Large intestine (tissue), 3 donors: ENCODE results near the gene KRT71. TPM values are rescaled to one million over a fixed set of nuclear protein-coding genes. Genes with fewer than 3 reads are reported as not detected.

ENCODE experiments used
- DNase-seq, 2 donors: peaks; one replicate each; pipeline versions ENCODE4 v3.0.0 to v3.0.0-alpha.2; 2013
- H3K27ac ChIP-seq: one replicate; pipeline ENCODE4 v1.5.1; 2013; ENCODE audit warnings: low read length
- H3K27me3 ChIP-seq: 2 replicates; pipeline ENCODE4 v1.6.1; 2013; ENCODE audit warnings: low read length; ENCODE audit not compliant: control insufficient read depth, insufficient read depth
- H3K36me3 ChIP-seq: 2 replicates; pipeline ENCODE4 v1.6.1; 2013; ENCODE audit warnings: low read length; ENCODE audit not compliant: control insufficient read depth, insufficient read depth
- H3K4me1 ChIP-seq: one replicate; pipeline ENCODE4 v1.6.1; 2013; ENCODE audit warnings: low read length; ENCODE audit not compliant: control insufficient read depth, insufficient read depth
- H3K4me3 ChIP-seq: one replicate; pipeline ENCODE4 v1.5.1; 2013; ENCODE audit warnings: low read length
- H3K9me3 ChIP-seq: one replicate; pipeline ENCODE4 v1.6.1; 2013; ENCODE audit warnings: mild to moderate bottlenecking, low read depth, low read length, moderate library complexity; ENCODE audit not compliant: control insufficient read depth
- WGBS: methylation state at CpG from one replicate; pipeline ENCODE4 v1.1.5; 2013; ENCODE audit warnings: low lambda C conversion rate; ENCODE audit not compliant: insufficient coverage; 5-methylcytosine and 5-hydroxymethylcytosine counted together
- polyA plus RNA-seq: library from polyadenylated mRNA; unstranded; fragments of 120-200 nt; gene quantifications from one replicate; pipeline ENCODE4 v1.2.1, GENCODE V29; 2013

Gene KRT71
- polyA plus RNA-seq, 1 donor = 0.04 TPM

- Histone ChIP-seq H3K4me3 (no peak overlapping the region), H3K36me3 (no peaks in the 10 kb centered on the region), H3K27me3 (peaks cover 21% of the 10 kb centered on the region), H3K9me3 (no peaks in the 10 kb centered on the region), H3K27ac (no peak overlapping the region), H3K4me1 (no peaks in the 10 kb centered on the region)
- no CpG with 5 or more reads among the region's 8 CpGs for WGBS
- no peak for DNase-seq
Observed at GRCh38 chr12:52558781-52559445, 6.0 kb upstream of the KRT71 start.

GRCh38 chr12:52557476-52557875 is 4.5 kb upstream of the KRT71 start:
- no CpG with 5 or more reads among the region's 2 CpGs for WGBS
- Histone ChIP-seq H3K9me3 (no peaks in the 10 kb centered on the region), H3K4me3 (no peak overlapping the region), H3K27me3 (peaks cover 20% of the 10 kb centered on the region), H3K27ac (no peak overlapping the region), H3K4me1 (no peaks in the 10 kb centered on the region), H3K36me3 (no peaks in the 10 kb centered on the region)
- DNase-seq = no peak

- Histone ChIP-seq H3K27me3 (peaks cover 8% of the 10 kb centered on the region), H3K4me1 (no peaks in the 10 kb centered on the region), H3K27ac (no peak overlapping the region), H3K36me3 (no peaks in the 10 kb centered on the region), H3K9me3 (no peaks in the 10 kb centered on the region), H3K4me3 (no peak overlapping the region)
- WGBS = no CpG with 5 or more reads among the region's 6 CpGs
- DNase-seq = no peak
Observed at GRCh38 chr12:52555577-52555976, 2.6 kb upstream of the KRT71 start.

GRCh38 chr12:52552055-52552454 is 890 bp downstream of the KRT71 start:
- Histone ChIP-seq H3K9me3 (no peaks in the 10 kb centered on the region), H3K36me3 (no peaks in the 10 kb centered on the region), H3K27ac (no peak overlapping the region), H3K4me1 (no peaks in the 10 kb centered on the region), H3K4me3 (no peak overlapping the region), H3K27me3 (peaks cover 7% of the 10 kb centered on the region)
- DNase-seq = no peak
- WGBS = no CpG with 5 or more reads among the region's 5 CpGs

GRCh38 chr12:52551216-52551865 is 1.6 kb downstream of the KRT71 start:
- Histone ChIP-seq H3K4me3 (no peak overlapping the region), H3K9me3 (no peaks in the 10 kb centered on the region), H3K27me3 (peaks cover 7% of the 10 kb centered on the region), H3K36me3 (no peaks in the 10 kb centered on the region), H3K4me1 (no peaks in the 10 kb centered on the region), H3K27ac (no peak overlapping the region)
- peak in 1 of 2 donors; percentile 21 for DNase-seq
- 71% methylated on average over 1 of the region's 6 CpGs for WGBS

GRCh38 chr12:52546126-52546525 is 6.8 kb downstream of the KRT71 start:
- WGBS = no CpG with 5 or more reads among the region's 15 CpGs
- no peak for DNase-seq
- H3K4me3 ChIP-seq = no peak overlapping the region
- no peaks in the 10 kb centered on the region for H3K4me1 ChIP-seq
- peaks cover 7% of the 10 kb centered on the region for H3K27me3 ChIP-seq
- no peak overlapping the region for H3K27ac ChIP-seq
- H3K9me3 ChIP-seq = no peaks in the 10 kb centered on the region
- no peaks in the 10 kb centered on the region for H3K36me3 ChIP-seq

DNA sequence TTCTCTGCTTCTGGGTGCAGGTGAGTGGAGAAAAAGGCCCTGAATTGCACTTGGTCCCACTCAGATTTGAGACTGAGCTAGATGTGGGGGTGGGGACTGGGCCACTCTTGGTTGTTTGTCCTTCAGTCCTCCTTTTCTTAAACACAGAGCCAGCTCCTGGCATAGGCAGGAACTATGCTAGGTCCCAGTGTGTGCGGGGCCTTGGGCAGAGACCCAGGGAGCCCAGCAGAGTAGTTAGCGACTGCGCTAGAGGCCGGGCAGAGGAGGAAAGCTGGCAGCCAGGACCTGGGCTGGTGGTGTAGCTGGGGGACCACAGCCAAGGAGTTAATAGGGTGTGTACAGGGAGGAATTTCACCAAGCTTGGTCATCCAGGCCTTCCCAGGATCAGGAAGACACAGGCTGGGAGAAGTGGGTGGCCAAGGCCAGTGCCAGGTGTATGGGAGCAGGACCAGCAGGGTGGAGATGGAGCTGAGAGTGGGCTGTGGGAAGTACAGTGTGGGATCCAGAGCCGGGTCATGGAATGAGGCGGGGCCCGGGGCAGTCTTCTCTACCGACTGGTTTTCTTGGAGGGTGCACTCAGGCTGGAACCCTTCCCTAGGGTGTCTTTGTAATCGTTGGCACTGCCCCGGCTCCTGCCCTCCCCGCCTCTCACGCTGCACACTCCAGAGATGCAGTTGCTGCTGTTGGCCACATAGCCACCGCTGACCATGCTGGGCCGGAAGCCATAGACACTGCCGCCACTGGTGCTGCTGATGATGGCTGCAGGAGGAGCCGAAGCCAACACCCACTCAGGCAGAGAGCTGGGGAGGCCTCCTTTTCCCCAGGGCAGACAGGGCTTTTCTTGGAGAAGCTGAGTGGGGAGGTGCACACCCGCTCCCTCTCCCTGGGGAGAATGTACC is 8.7 kb downstream of the KRT71 start:
- Histone ChIP-seq H3K27me3 (no peaks in the 10 kb centered on the region), H3K27ac (no peak overlapping the region), H3K4me3 (no peak overlapping the region), H3K4me1 (no peaks in the 10 kb centered on the region), H3K36me3 (no peaks in the 10 kb centered on the region), H3K9me3 (no peaks in the 10 kb centered on the region)
- DNase-seq = no peak
- WGBS = no CpG with 5 or more reads among the region's 17 CpGs

DNA sequence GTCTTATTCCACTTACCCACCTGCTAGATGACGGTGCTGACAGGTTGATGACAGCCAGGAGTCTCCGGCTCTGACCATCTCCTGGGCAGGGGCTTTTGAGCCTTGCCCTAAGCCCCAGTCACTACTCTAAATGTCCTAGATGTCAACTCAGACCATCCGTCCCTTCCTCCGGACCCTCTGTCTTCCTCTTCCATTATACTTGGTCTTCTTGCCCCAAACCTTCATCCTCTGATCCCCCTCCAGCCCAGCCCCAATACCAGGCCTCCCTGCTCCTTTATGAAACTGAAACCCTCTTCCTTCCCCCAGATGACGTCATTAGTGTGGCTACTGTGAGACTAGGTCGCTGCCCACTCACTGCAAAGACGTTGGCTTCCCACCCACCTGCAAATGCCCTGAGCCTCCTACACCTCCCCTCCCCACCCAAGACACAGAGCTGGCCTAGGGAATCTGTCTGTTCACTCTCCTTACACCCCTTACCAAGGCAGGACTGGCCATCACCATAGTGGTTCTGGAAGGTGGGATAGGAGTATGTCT is 10.1 kb downstream of the KRT71 start:
- DNase-seq = no peak
- no CpG with 5 or more reads among the region's 7 CpGs for WGBS
- Histone ChIP-seq H3K36me3 (no peaks in the 10 kb centered on the region), H3K27ac (no peak overlapping the region), H3K4me1 (no peaks in the 10 kb centered on the region), H3K4me3 (no peak overlapping the region), H3K27me3 (no peaks in the 10 kb centered on the region), H3K9me3 (no peaks in the 10 kb centered on the region)

DNA sequence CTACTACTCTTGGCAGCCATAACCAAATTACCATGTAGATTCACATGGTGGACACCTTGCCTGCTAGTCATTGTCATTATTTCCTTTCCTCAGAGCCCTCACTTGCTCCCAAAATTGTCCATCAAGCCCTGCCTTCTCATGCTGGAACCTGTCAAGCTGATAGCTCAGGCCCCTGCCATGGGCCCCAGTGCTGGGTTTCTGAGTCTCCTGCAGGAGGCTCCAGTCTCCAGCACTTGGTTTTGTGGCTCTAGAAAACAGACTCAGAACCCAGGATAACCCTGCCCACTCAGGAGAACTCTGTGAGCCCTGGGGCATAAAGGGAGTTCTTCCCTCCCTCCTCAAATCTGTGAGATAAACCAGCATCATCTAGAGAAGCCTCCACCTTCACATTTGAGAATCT is 10.8 kb downstream of the KRT71 start:
- H3K4me1 ChIP-seq = no peaks in the 10 kb centered on the region

DNA sequence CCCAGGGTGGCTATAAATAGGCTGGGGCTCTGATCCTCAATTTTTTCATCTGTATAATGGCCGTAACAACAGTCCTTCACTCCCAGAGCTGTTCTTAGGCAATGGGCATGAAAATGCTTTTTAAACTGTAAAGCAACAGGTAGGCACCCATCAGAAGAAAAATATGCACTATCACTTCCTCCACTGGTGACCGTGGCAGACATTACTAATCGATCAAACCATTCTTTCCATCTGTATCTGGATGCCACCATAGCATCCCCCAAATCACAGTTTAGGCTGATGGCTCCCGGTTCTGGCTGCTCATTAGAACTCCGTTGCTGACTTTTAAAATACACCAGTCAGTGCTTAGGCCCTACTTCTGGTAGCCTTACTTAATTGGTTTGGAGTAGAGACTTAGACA is 11.2 kb downstream of the KRT71 start:
- WGBS = no CpG with 5 or more reads among the region's 5 CpGs
- Histone ChIP-seq H3K9me3 (no peaks in the 10 kb centered on the region), H3K36me3 (no peaks in the 10 kb centered on the region), H3K4me3 (no peak overlapping the region), H3K27ac (no peak overlapping the region), H3K4me1 (no peaks in the 10 kb centered on the region), H3K27me3 (no peaks in the 10 kb centered on the region)
- DNase-seq = no peak

More for the DNA sequence above, 10.8 kb downstream of the KRT71 start:
- no peak overlapping the region for H3K27ac ChIP-seq
- H3K4me3 ChIP-seq = no peak overlapping the region
- no peaks in the 10 kb centered on the region for H3K27me3 ChIP-seq
- no peaks in the 10 kb centered on the region for H3K36me3 ChIP-seq
- DNase-seq = no peak
- H3K9me3 ChIP-seq = no peaks in the 10 kb centered on the region
